SK-N-SH (cell line): ENCODE data around the gene DLG1. TPM values are rescaled to one million over a fixed set of nuclear protein-coding genes. Genes with fewer than 3 reads are reported as not detected.

Source experiments
- CTCF ChIA-PET: fragments of 300-600, 350-600 bp; formaldehyde crosslinking; extraction: SDS; loops from one replicate; lab custom pipeline; 2021; lab: Yijun Ruan, JAX
- POLR2A ChIA-PET: fragments of 350-600 bp; sonication (Branson Sonifier 250); formaldehyde crosslinking; extraction: SDS; loops from one replicate; lab custom pipeline; 2020; ENCODE audit warnings: antibody characterized with exemption, inconsistent platforms; lab: Yijun Ruan, JAX
- DNase-seq: peaks from one replicate; pipeline ENCODE4 v3.0.0; 2012
- H2AFZ ChIP-seq: fragments of 200-600 bp; sonication (generic); 2 replicates; pipeline ENCODE4 v1.8.1; 2016; ENCODE audit warnings: antibody characterized with exemption, mild to moderate bottlenecking, low read depth
- H3F3A ChIP-seq: fragments of 200-600 bp; sonication (generic); replicated peaks from 2 replicates; pipeline ENCODE3; 2016; ENCODE audit warnings: antibody characterized with exemption, mild to moderate bottlenecking; ENCODE audit not compliant: insufficient read depth
- H3K27ac ChIP-seq, 2 experiments: fragments of 200-500 bp in 1 of 2; fragments of 200-600 bp in 1 of 2; sonication (Bioruptor generic) in 1 of 2; sonication (generic), shearing (Covaris generic) in 1 of 2; 2 replicates each; pipeline versions ENCODE4 v1.5.1 to v1.6.1; 2014 to 2016; ENCODE audit warnings: low read depth in 2 of 2, inconsistent platforms in 1 of 2, low read length in 1 of 2, mild to moderate bottlenecking in 1 of 2, mixed read lengths in 1 of 2
- H3K27me3 ChIP-seq: fragments of 200-600 bp; sonication (generic), shearing (Covaris generic); 2 replicates; pipeline ENCODE4 v1.6.1; 2016; ENCODE audit warnings: mixed run types; ENCODE audit not compliant: insufficient read depth
- H3K36me3 ChIP-seq, 2 experiments: fragments of 200-500 bp in 1 of 2; fragments of 200-600 bp in 1 of 2; sonication (Bioruptor generic) in 1 of 2; sonication (generic) in 1 of 2; replicated peaks in 1 of 2; 2 replicates each; pipeline versions ENCODE3 to v1.5.1; 2014 to 2016; ENCODE audit warnings: low read length in 1 of 2, mild to moderate bottlenecking in 1 of 2; ENCODE audit not compliant: insufficient read depth in 2 of 2, control insufficient read depth in 1 of 2
- H3K4me1 ChIP-seq, 2 experiments: fragments of 200-500 bp in 1 of 2; fragments of 200-600 bp in 1 of 2; sonication (Bioruptor generic) in 1 of 2; sonication (generic), shearing (Covaris generic) in 1 of 2; 2 replicates each; pipeline versions ENCODE4 v1.5.1 to v1.6.1; 2014 to 2016; ENCODE audit warnings: low read depth in 1 of 2, low read length in 1 of 2, mixed run types in 1 of 2; ENCODE audit not compliant: insufficient read depth in 2 of 2, control insufficient read depth in 1 of 2
- H3K4me2 ChIP-seq: fragments of 200-600 bp; sonication (generic), shearing (Covaris generic); 2 replicates; pipeline ENCODE4 v1.6.1; 2017; ENCODE audit warnings: mixed run types
- H3K4me3 ChIP-seq, 2 experiments: fragments of 200-500 bp in 1 of 2; fragments of 200-600 bp in 1 of 2; sonication (Bioruptor generic) in 1 of 2; sonication (generic), shearing (Covaris generic) in 1 of 2; 2 replicates each; pipeline versions ENCODE4 v1.5.1 to v1.8.1; 2014 to 2016; ENCODE audit warnings: low read depth in 2 of 2, inconsistent platforms in 1 of 2, low read length in 1 of 2, mild to moderate bottlenecking in 1 of 2, mixed read lengths in 1 of 2, moderate library complexity in 1 of 2
- H3K79me2 ChIP-seq: fragments of 200-600 bp; sonication (generic); 2 replicates; pipeline ENCODE4 v1.8.1; 2017; ENCODE audit warnings: mild to moderate bottlenecking; ENCODE audit not compliant: insufficient read depth
- H3K9ac ChIP-seq: fragments of 200-600 bp; sonication (generic); 2 replicates; pipeline ENCODE4 v1.6.1; 2017; ENCODE audit warnings: mixed run types
- H3K9me2 ChIP-seq: fragments of 200-600 bp; sonication (generic); 2 replicates; pipeline ENCODE4 v1.6.1; 2017; ENCODE audit warnings: mixed run types
- H3K9me3 ChIP-seq: fragments of 200-600 bp; sonication (generic); 2 replicates; pipeline ENCODE4 v1.6.1; 2017; ENCODE audit warnings: mixed run types, mild to moderate bottlenecking, moderate library complexity
- H4K20me1 ChIP-seq: fragments of 200-600 bp; sonication (generic); 2 replicates; pipeline ENCODE4 v1.6.1; 2017; ENCODE audit warnings: mild to moderate bottlenecking, mixed run types; ENCODE audit not compliant: insufficient read depth
- ELF1 ChIP-seq: IDR thresholded peaks from 2 replicates; pipeline ENCODE4 v1.4.0; 2012
- FOXJ3 ChIP-seq: sonication (generic); formaldehyde crosslinking; IDR thresholded peaks from 2 replicates; pipeline ENCODE4 v1.5.1; 2020; ENCODE audit warnings: mild to moderate bottlenecking, missing genetic modification reagents
- NFIC ChIP-seq: IDR thresholded peaks from 2 replicates; pipeline ENCODE4 v1.4.0; 2012; ENCODE audit warnings: borderline replicate concordance
- NRF1 ChIP-seq: IDR thresholded peaks from 2 replicates; pipeline ENCODE4 v1.6.1; 2012; ENCODE audit warnings: low read depth, mild to moderate bottlenecking, low read length
- POLR2AphosphoS5 ChIP-seq: IDR thresholded peaks from 2 replicates; pipeline ENCODE4 v1.6.1; 2012; ENCODE audit warnings: low read depth, low read length
- RFX5 ChIP-seq: IDR thresholded peaks from 2 replicates; pipeline ENCODE4 v1.6.1; 2012; ENCODE audit warnings: mild to moderate bottlenecking, improper control_type of control experiment, low read length
- TAF1 ChIP-seq: IDR thresholded peaks from 2 replicates; pipeline ENCODE4 v1.6.1; 2012; ENCODE audit warnings: low read depth, mild to moderate bottlenecking, low read length, moderate library complexity, borderline replicate concordance
- YY1 ChIP-seq: IDR thresholded peaks from 2 replicates; pipeline ENCODE4 v1.4.0; 2012; ENCODE audit warnings: low read depth, mild to moderate bottlenecking
- WGBS: methylation state at CpG from one replicate; pipeline ENCODE4 v1.1.6; 2017; ENCODE audit warnings: low lambda C conversion rate; 5-methylcytosine and 5-hydroxymethylcytosine counted together
- polyA plus RNA-seq, 3 experiments: library from polyadenylated mRNA; depleted of rRNA; stranded (reverse); fragments of >200 nt; gene quantifications; 2 replicates each; pipeline ENCODE4 v1.2.3, GENCODE V29; 2012
- TF ChIP-seq, protein P1 (sequence below): IDR thresholded peaks from 2 replicates; pipeline ENCODE4; 2012
- TF ChIP-seq, protein P2 (sequence below): fragments of 200-600 bp; sonication (generic); IDR thresholded peaks from 2 replicates; pipeline ENCODE4 v1.6.1; 2017; ENCODE audit warnings: antibody characterized with exemption, mild to moderate bottlenecking, moderate library complexity
- TF ChIP-seq, protein P3 (sequence below): IDR thresholded peaks from 2 replicates; pipeline ENCODE4 v1.4.0; 2012; ENCODE audit warnings: low read depth, borderline replicate concordance
- TF ChIP-seq, protein P4 (sequence below): fragments of 150-350 bp; IDR thresholded peaks from 2 replicates; pipeline ENCODE4 v1.6.1; 2016; ENCODE audit warnings: mild to moderate bottlenecking, low read depth, low read length
- TF ChIP-seq, protein P5 (sequence below): IDR thresholded peaks from 2 replicates; pipeline ENCODE4 v1.4.0; 2012; ENCODE audit warnings: low read depth

Gene DLG1
- polyA plus RNA-seq, 1 of the 3 experiments (the other 2 are of a cell fraction) = 16.5 TPM

DNA sequence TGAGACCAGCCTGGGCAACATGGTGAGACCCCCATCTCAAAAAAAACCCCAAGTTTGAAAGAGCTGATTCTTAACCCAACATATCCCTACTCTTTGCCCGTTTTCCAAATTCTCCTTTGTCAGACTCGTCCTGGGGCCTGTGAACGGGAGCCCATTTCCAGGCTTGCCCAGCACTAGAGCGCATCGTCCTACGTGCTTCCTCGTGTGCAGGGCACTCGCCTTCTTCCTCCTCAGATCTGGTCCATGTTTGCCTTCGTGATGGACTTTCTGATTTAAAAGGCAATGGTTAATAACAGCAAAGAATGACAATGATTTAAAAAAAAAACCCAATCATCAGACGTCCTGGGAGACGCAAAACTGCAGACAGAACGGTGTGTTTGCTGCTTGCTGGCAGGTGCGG lies 278.9 kb downstream of the DLG1 start:
- H3K9ac ChIP-seq = no peak overlapping the region
- WGBS = 95% methylated on average over 13 of the region's 13 CpGs
- H3K27me3 ChIP-seq = no peaks in the 10 kb centered on the region
- CTCF ChIA-PET = interaction anchor here (1.0 to 11.0 kb wide), 4 partner anchors 9 to 16 kb away, joined by 3 to 81 read pairs (median 5); partner anchors contain the start of gene MELTF
- H3K79me2 ChIP-seq = no peaks in the 10 kb centered on the region
- peaks cover 0 to 9% of the 10 kb centered on the region in 2 experiments; a peak in 1 of 4 replicates for H3K4me1 ChIP-seq
- H3K4me2 ChIP-seq = no peak overlapping the region
- no peaks in the 10 kb centered on the region for H3K9me2 ChIP-seq
- no peaks in the 10 kb centered on the region for H3K36me3 ChIP-seq
- H3K27ac ChIP-seq = no peak overlapping the region
- H4K20me1 ChIP-seq = no peaks in the 10 kb centered on the region
- H3K4me3 ChIP-seq = no peak overlapping the region
- POLR2A ChIA-PET = no interaction called here
- no peak for DNase-seq
- peaks cover 2% of the 10 kb centered on the region for H3F3A ChIP-seq
- TF ChIP-seq, protein P1, sequence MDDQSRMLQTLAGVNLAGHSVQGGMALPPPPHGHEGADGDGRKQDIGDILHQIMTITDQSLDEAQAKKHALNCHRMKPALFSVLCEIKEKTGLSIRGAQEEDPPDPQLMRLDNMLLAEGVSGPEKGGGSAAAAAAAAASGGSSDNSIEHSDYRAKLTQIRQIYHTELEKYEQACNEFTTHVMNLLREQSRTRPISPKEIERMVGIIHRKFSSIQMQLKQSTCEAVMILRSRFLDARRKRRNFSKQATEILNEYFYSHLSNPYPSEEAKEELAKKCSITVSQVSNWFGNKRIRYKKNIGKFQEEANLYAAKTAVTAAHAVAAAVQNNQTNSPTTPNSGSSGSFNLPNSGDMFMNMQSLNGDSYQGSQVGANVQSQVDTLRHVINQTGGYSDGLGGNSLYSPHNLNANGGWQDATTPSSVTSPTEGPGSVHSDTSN = no peak
- H2AFZ ChIP-seq = no peak overlapping the region
- no peaks in the 10 kb centered on the region for H3K9me3 ChIP-seq

DNA sequence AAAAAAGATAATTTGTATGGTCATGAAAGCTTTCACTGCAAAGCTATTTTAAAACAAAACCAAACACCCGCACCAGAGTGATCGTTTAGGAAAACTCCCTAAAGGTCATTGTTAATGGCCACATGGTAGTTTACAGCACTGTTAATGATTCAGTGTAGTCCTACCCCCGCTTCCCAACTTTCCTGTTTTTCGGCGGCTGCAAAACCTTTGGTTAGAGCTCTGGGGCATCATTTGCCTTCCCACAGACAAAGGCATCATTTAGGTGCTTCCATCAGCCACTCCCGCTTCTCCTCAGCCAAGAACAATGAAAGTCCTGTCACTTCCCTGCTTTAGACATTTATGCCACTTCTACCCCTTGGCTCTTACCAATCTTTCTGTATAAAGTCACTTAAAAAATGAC lies 279.4 kb downstream of the DLG1 start:
- DNase-seq = peak; percentile 3
- no peak overlapping the region for H2AFZ ChIP-seq
- no peak overlapping the region for H3K9ac ChIP-seq
- CTCF ChIA-PET = interaction anchor here (1.0 to 11.0 kb wide), 4 partner anchors 9 to 16 kb away, joined by 3 to 81 read pairs (median 5); partner anchors contain the start of gene MELTF
- WGBS = 97% methylated on average over 6 of the region's 6 CpGs
- peaks cover 0 to 9% of the 10 kb centered on the region in 2 experiments; a peak in 1 of 4 replicates for H3K4me1 ChIP-seq
- H3K36me3 ChIP-seq = no peaks in the 10 kb centered on the region
- TF ChIP-seq NRF1 (no peak), TAF1 (no peak)
- TF ChIP-seq, protein P2, sequence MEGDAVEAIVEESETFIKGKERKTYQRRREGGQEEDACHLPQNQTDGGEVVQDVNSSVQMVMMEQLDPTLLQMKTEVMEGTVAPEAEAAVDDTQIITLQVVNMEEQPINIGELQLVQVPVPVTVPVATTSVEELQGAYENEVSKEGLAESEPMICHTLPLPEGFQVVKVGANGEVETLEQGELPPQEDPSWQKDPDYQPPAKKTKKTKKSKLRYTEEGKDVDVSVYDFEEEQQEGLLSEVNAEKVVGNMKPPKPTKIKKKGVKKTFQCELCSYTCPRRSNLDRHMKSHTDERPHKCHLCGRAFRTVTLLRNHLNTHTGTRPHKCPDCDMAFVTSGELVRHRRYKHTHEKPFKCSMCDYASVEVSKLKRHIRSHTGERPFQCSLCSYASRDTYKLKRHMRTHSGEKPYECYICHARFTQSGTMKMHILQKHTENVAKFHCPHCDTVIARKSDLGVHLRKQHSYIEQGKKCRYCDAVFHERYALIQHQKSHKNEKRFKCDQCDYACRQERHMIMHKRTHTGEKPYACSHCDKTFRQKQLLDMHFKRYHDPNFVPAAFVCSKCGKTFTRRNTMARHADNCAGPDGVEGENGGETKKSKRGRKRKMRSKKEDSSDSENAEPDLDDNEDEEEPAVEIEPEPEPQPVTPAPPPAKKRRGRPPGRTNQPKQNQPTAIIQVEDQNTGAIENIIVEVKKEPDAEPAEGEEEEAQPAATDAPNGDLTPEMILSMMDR = no peak
- no peaks in the 10 kb centered on the region for H3K79me2 ChIP-seq
- H3K4me3 ChIP-seq = no peak overlapping the region
- H3K27me3 ChIP-seq = no peaks in the 10 kb centered on the region
- H3K9me2 ChIP-seq = no peaks in the 10 kb centered on the region
- H3K4me2 ChIP-seq = no peak overlapping the region
- POLR2A ChIA-PET = no interaction called here
- H3K9me3 ChIP-seq = no peaks in the 10 kb centered on the region
- H4K20me1 ChIP-seq = no peaks in the 10 kb centered on the region
- no peak overlapping the region for H3K27ac ChIP-seq
- H3F3A ChIP-seq = peaks cover 2% of the 10 kb centered on the region

DNA sequence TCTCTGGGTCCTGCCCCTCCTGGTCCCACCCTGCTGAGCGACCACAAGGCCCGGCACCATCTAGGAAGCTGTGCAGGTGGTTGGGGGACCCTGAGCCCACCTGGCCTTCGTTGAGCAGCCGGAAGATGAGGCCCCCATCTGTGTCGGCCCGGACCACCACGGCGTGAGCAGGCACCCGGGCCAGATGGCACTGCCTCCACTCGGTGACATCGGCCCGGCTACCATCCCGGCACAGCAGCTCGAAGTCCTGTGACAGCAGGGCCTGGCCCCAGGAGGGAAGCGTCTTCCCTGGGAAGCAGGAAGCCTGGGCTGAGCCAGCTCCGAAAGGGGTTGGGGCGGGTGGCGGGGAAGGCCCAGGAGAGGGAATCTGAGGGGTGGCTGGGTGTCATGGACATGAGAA lies 281.4 kb downstream of the DLG1 start:
- Histone ChIP-seq H4K20me1 (no peaks in the 10 kb centered on the region), H3K27me3 (no peaks in the 10 kb centered on the region), H3K79me2 (no peaks in the 10 kb centered on the region), H3K4me1 (peaks cover 0 to under 1% of the 10 kb centered on the region in 2 experiments; a peak in 1 of 4 replicates), H3K27ac (no peak overlapping the region), H3K9ac (no peak overlapping the region), H3K9me3 (no peaks in the 10 kb centered on the region), H3K4me3 (no peak overlapping the region), H3K4me2 (no peak overlapping the region), H3K36me3 (no peaks in the 10 kb centered on the region), H2AFZ (no peak overlapping the region), H3F3A (peaks cover 2% of the 10 kb centered on the region), H3K9me2 (no peaks in the 10 kb centered on the region)
- CTCF ChIA-PET = interaction anchor here (0.9 to 11.0 kb wide), 5 partner anchors 10 to 170 kb away, joined by 3 to 81 read pairs (median 5); partner anchors contain the start of gene MELTF
- DNase-seq = no peak
- POLR2A ChIA-PET = no interaction called here
- 97% methylated on average over 6 of the region's 18 CpGs for WGBS
- TF ChIP-seq, protein P3, sequence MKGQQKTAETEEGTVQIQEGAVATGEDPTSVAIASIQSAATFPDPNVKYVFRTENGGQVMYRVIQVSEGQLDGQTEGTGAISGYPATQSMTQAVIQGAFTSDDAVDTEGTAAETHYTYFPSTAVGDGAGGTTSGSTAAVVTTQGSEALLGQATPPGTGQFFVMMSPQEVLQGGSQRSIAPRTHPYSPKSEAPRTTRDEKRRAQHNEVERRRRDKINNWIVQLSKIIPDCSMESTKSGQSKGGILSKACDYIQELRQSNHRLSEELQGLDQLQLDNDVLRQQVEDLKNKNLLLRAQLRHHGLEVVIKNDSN = no peak
- no peak for TF ChIP-seq FOXJ3 (CRISPR knock-in tag)
- TF ChIP-seq POLR2AphosphoS5 = no peak
- TF ChIP-seq ELF1 = no peak
- TF ChIP-seq NRF1 = no peak
- TF ChIP-seq, protein P4, sequence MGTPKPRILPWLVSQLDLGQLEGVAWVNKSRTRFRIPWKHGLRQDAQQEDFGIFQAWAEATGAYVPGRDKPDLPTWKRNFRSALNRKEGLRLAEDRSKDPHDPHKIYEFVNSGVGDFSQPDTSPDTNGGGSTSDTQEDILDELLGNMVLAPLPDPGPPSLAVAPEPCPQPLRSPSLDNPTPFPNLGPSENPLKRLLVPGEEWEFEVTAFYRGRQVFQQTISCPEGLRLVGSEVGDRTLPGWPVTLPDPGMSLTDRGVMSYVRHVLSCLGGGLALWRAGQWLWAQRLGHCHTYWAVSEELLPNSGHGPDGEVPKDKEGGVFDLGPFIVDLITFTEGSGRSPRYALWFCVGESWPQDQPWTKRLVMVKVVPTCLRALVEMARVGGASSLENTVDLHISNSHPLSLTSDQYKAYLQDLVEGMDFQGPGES = no peak
- TF ChIP-seq YY1 = no peak
- TF ChIP-seq NFIC = no peak
- TF ChIP-seq, protein P5, sequence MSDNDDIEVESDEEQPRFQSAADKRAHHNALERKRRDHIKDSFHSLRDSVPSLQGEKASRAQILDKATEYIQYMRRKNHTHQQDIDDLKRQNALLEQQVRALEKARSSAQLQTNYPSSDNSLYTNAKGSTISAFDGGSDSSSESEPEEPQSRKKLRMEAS = no peak
- TF ChIP-seq RFX5 = no peak
